GM12892 (cell line): Measurements from ENCODE around the gene CBL.

Experiments
- POLR2A ChIP-seq: IDR thresholded peaks from 2 replicates; pipeline ENCODE4 v1.6.1; 2011; ENCODE audit warnings: low read depth, low read length, control low read depth
- POLR2AphosphoS5 ChIP-seq: IDR thresholded peaks from 2 replicates; pipeline ENCODE4 v1.6.1; 2011; ENCODE audit warnings: low read depth, low read length, control low read depth

DNA sequence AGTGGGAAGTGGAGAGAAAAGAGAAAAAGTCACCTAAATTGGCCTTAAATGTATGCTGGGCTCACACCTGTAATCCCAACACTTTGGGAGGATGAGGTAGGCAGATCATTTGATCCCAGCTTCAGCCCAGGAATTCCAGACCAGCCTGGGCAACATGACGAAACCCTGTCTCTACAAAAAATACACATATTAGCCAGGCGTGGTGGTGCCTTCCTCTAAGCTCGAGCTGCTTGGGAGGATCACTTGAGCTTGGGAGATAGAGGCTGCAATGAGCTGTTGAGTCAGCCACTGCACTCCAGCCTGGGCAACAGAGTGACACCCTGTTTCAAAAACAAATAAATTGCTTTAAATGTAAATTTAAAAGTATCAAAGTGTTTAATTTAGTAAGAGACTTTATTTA is 3.9 kb downstream of the CBL start:
- TF ChIP-seq POLR2AphosphoS5 (no peak), POLR2A (no peak)
